Panc1 (cell line): ENCODE results near the gene PRSS27.

ENCODE experiments used
- CTCF ChIP-seq: fragments of 450-650 bp; IDR thresholded peaks from 2 replicates; pipeline ENCODE4 v1.5.1; 2017; ENCODE audit warnings: mild to moderate bottlenecking
- SIN3A ChIP-seq: IDR thresholded peaks from 2 replicates; pipeline ENCODE4 v1.6.1; 2012; ENCODE audit warnings: low read depth, mild to moderate bottlenecking, low read length, moderate library complexity, borderline replicate concordance; ENCODE audit not compliant: insufficient read depth
- TCF7L2 ChIP-seq: IDR thresholded peaks from 2 replicates; pipeline ENCODE4 v1.6.1; 2011; ENCODE audit warnings: mild to moderate bottlenecking, low read depth, low read length, inconsistent platforms

DNA sequence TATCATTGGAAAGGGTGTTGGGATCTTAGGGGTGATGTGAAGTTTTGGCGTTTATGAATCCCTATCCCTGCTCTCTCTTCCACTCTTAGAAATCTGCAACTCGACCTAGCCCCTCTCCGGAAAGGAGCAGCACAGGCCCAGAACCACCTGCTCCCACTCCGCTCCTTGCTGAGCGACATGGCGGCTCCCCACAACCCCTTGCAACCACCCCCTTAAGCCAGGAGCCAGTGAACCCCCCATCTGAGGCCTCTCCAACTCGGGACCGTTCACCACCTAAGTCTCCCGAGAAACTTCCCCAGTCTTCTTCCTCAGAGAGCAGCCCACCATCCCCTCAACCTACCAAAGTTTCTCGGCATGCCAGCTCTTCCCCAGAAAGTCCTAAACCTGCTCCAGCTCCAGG is 41.4 kb upstream of the PRSS27 start:
- TF ChIP-seq CTCF (no peak), SIN3A (no peak), TCF7L2 (no peak)
